SKM-1 treated with dmso at 0.1 percent for 144 hours (cell line): ENCODE measurements around the gene NXPH2.
"Not testable (repeated sequence)": the region's sequence is repeated elsewhere in the genome, so short reads cannot be mapped to it uniquely, and the experiment has no call there.

Experiments used
- DNase-seq: peaks from one replicate; lab custom pipeline; 2025; ENCODE audit not compliant: unreplicated experiment; lab: John Stamatoyannopoulos, UW

The NXPH2 gene

DNA sequence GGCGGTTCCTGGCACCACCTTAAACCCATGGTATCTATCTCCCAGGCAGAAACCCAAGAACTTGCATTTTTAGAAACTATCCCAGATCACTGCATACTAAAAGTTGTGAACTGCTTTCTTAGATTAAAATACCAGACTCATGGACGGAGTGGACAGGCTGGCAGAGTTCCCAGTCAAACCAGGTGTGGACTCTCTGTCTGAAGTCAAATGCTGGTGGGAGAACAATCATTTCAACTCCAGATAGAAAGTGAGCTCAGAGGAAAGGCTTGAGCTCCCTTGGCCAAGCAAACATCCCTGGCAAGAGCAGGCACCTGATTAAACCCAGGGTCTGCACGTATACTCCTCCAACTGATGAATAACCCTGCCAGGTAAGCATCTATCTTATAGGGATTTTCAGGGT lies 19.5 kb downstream of the NXPH2 start:
- no peak for DNase-seq

DNA sequence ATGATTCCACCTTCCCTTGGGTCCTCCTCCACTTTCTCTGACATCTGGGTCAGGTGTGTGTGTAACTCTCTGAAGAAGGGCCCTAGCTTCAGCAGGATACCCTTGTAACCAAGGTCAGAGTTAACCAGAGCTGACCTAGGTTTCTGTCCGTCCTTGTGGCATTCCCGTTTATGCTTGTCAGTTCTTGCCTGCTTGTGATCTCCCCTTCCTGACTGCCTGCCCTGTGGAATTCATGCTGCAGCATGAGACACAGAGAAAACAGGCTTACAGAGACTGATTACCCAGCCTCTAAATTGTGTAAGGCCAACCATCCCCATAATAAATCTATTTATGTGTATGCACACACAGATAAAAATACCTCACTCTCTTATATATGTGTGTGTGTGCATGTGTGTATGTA lies 22.8 kb downstream of the NXPH2 start:
- DNase-seq, result no peak

DNA sequence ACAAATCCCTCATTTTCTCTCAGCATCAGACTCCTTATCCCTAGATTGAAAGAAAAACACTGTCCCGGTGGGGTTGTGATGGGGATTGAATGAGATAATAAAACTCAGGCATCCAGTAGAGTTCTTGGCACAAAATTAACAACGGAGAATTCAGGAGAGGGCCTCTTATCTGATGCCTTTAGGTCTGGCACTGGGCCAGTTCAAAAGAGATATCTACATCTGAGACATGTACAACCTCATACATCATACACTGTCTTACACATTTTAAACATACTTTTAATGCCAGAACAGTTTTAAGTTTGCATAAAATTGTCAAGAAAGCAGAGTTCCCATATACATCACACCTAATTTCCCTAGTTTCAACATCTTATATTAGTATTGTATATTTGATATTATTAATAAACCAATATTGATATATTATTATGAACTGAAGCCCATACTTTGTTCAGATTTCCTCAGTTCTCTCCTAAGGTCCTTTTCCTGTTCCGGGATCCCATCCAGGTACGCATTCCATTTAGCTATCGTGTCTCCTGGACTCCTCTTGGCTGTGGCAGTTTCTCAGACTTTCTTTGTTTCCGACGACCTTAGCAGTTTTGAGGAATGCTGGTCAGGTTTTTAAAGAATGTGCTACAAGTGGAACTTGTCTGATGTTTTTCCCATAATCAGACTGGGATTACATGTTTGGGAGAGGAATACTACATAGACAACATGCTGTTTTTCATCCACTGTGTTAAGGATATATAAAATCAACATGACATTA lies 27.8 kb downstream of the NXPH2 start:
- no peak for DNase-seq

DNA sequence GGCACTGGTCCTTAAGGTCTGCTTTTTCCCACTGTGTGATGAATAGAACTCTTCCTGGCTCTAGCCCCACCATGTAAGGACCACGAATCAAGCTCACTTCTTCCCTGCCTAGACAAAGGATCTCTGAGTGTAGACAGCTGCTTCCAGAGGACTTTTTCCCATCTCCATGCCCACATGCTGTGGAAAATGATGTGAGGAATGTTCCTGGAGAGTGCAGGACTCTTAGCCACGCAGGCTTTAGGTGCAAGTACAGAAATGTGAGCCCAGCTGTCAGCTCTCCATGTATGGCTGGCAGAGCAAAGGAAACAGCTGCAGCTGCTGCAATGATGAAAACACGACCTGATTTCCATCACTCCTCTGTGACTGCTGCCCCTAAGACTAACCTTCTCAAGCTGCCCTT lies 35.5 kb downstream of the NXPH2 start:
- DNase-seq, result no peak

DNA sequence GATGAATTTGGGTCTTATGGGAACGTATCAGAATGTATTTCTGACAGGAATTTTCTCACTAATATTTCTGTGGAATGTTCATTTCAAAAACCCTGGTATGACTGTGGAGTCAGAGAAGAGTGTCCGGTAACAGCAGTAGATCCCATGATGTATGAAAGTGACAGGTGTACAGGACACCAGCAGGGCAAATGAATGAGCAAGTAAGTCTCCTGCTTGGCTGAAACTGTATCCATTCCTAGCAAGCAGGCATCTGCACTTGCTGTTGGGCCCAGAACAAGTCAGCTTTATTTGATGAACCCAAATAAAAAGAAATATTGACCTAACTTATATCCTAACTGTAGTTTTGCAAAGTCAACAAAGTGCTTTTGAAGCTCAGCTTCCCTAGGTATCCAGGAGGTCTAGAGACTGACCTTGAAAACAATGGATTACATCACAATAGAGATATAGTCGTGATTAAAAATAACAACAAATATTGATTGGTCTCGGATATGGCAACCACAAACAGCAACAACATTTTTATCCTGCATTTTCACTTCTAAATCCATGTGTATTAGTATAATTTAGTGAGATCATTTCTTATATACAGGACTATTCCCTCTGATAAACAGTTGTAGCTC lies 37.6 kb downstream of the NXPH2 start:
- DNase-seq, result no peak

DNA sequence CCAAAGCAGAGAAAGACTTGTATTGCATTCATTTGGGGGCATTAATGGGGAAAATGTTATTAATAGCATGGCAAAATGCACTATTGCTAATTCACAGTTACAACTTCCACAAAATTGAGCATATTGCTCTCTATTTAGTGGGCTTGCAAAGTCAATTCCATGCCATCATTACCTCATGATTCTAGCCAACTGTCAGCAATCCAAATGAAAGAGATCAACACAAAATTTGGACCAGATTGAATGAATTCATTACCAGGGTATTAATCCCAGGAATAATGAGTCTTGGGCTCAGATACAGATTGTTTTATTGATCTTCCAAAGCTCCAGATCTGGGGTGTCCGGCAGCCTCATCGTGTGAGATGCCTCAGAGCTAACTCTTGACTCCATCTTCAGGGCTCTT lies 38.3 kb downstream of the NXPH2 start:
- no peak for DNase-seq

DNA sequence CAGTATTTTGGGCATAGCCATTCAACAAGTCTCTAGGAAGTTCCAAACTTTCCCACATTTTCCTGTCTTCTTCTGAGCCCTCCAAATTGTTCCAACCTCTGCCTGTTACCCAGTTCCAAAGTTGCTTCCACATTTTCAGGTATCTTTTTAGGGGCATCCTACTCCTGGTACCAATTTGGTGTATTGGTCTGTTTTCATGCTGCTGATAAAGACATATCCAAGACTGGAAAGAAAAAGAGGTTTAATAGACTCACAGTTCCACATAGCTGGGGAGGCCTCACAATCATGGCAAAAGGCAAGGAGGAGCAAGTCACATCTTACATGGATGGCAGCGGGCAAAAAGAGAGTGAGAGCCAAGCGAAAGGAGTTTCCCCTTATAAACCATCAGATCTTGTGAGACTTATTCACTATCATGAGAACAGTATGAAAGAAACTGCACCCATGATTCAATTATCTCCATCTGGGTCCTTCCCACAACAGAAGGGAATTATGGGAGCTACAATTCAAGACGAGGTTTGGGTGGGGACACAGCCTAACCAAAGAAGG lies 43.1 kb downstream of the NXPH2 start:
- DNase-seq, result not testable (repeated sequence)

DNA sequence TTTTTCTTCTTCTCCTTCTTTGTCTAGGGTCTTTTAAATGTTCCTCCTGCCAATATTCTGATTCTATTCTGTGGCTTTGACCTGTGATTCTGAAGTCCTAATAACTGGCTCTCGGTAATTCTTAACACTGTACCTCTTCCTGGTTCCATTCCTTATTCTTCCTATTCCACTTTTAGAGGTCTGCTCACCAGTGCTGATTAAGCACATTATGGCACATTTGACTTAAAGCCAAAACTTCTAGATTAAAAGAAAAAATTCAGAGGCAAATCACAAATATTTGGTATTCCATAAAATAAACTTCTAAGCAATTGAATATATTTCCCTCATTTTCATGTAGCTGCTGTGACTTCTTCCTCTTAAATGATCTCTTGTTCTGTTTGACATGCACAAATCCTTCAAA lies 47.5 kb downstream of the NXPH2 start:
- DNase-seq, result no peak

DNA sequence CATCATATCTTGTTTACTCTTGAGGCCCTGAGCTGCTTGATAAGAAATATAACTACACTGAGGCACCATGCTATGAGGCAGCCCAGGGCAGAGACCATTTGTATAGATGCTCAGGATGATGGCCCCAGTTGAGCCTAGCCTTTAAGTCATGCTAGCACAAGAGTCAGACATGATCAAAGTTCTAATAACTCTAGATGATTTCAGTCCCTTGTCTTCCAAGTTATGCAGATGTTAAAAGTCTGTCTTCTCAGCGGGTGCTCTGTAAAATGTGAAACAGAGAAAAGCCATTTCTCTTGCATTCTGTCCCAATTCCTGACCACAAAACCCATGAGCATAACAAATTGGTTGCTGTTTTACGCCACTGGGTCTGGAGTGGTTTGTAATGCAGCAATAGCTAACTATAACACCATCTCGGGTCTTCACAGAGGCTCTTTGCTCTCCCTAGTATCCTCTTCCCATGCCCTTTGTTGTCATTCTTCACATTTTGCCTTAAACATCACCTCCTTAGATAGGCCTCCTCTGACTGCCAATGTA lies 49.6 kb downstream of the NXPH2 start:
- DNase-seq, result no peak

DNA sequence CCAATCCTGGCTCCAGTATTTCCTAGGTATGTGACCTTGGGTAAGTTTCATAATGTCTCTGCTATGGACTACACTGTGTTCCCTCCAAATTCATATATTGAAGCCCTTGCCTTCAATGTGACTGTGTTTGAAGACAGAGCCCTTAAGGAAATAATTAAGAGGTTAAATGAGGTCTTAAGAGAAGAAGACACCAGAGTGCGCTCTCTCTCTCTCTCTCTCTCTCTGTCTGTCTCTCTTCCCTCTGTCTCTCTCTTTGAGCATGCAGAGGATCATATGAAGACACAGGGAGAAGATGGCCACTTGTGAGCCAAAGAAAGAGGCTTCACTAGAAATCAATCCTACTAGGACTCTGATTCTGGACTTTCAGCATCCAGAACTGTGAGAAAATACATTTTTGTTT lies 52.2 kb downstream of the NXPH2 start:
- no peak for DNase-seq

DNA sequence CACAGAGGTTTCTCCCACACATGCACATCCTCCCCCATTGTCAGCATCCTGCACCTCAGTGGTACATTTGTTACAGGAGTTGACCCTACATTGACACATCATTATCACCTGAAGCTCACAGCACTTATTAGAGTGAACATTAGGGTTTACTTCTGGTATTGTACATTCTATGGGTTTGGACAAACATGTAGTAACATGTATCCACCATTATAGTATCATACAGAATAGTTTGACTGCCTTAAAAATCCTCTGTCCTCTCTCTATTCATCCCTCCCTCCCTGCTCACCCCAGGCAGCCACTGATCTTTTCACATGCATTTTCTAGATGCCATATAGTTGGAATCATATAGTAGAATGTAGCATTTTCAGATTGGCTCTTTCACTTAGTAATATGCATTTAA lies 53.5 kb downstream of the NXPH2 start:
- DNase-seq, result no peak

DNA sequence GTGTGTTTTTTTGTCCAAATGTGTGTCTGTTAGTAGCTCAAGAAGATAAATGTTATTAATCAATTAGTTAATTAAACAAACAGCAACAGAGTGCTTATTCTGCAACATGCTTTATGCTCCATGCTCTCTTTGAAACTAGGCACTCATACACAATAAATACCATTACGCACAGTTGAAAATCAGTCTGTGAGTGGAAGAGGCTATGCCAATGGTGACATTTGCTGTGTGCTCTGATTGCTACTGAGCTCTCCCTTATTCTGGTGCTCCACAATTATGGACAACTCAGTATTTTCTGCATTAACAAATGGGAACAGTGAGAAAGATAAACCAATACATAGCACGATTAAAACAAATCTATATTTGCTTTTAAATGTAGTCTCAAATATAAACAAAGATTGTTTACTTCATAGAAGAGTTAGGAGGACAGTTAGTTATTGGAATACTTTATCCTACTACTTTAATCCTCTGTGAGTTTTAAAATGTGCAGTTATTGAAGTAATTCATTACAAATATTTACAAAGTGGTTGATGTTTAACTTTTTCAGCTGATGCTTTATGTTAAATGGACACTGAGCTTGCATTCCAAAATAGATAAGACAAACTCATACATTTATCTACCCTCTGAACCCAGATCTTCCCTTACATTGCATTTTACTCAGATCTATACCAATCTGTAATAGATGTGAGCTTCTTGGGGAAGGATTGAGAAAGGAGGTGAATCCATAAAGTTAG lies 55.3 kb downstream of the NXPH2 start:
- no peak for DNase-seq

DNA sequence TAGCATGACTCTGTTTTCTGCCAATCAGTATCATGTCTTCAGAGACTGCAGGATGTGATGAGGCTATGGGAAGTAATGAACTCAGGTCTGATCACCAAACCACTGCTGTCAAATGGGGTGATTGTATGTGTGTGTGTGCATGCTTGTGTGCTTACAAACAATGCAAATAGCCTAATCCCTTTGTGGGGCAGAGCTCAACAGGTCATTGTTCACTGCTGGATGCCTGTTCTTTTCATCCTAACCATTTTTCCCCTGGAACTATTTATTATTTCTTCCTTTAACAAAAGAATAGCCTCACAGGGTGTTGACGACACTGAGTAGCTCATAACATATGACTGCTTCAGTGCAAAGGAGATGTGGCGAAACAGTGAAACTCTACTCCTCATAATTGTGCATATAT lies 55.9 kb downstream of the NXPH2 start:
- DNase-seq, result no peak

DNA sequence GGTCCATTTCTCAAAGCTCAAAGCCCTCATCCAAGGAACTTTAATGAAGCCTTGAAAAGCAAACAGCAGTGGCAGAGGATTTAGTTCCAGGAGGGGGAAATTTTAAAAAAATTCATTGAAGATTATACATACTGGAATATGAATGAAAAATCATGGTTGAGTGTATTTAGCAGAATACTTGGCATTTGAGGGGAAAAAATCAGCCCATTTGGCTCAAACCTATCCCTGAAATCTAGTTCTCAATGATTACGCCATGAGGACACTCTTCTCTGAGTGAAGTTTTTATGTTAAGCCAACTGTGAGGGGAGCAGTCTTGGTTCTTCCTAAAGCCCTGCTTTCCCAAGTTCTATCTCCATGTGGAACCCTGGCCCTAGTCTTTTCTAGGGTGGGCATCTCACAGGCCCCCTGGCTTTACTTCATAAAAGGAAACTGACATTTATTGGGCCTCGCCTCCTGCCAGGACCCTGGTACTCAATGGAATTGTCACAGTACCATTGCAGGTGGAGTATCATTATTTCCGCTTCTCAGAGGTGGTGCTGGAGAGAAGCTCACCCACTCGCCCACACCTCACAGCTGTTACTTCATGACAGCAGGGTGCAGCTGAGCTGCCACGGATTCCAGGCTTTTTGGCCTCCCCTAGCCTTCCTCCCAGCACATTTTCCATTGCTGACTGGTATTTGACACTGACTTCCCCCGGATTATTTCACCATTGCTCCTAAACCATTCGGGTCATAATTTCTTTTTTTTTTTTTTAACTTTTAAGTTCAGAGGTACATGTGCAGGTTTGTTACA lies 56.8 kb downstream of the NXPH2 start:
- no peak for DNase-seq

DNA sequence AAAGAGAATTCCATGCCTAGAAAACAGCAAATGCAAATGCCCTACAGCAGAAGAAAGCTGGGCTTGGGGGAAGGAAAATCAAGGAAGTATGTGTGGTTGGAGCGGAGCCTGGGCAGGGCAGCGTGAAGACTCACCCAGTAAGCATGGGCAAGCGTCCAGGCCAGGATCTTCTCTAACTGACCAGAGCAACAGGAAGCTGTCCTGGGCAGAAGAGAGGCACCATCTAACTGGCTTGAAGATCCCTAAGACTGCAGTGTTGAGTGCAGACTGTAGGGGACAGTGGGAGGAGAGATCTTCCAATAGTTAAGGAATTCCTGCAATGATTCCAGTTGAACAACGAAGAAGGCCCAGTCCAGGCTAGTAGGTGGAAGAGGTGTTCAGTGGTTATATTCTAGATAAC lies 57.9 kb downstream of the NXPH2 start:
- no peak for DNase-seq

DNA sequence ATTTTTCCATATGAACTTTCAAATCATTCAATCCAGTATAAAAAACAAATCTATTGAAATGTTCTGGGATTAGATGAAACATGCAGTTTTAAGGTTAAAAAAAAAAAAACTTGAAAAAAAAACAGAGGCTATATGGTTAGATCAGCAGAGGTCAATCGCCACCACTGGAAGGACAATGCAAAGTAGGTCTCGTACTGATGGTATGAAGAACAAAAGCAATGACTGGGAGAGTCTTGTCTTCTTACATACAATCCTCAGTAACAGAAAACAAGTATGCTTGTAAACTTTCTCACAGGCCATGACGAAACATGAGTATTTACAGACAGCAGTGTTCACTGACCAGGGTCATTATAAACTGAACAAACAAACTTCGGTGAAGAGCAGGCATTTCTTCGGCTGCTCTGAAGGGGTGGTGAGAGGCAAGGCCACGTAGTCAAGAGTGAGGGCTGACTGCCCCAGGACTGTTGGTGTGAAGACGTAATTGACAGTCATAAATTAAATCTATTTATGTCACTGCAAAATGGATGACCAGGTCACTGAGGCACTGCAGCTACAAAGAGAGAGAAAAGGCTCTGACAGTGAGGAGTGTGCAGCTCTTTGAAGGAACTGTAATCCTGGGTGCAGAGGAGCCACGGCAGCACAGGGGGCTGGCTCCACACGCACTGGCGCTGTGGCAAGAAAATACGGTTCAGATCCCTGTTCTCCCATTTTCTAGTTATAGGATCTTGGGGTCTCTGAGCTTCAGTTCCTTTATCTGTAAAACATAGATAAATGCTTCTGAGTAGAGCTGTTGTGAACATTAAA lies 60.0 kb downstream of the NXPH2 start:
- DNase-seq, result no peak

DNA sequence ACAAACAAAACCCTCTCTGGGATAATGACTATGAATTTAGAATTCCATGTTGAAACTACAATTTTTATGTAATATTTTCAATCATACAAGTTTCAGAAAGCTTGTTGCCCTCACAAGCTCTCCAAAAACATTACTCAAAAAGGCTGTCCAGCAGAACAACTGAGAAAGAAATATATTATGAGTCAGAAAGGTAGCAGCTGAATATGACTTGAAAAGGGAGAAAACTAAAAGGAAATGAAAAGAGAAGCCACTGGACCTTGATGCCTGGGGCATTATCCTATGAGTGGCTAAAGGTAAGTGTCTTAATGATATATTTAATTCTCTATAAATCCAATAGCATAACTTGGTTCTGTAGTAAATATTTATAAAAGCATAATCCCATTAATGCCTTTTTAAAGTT lies 61.8 kb downstream of the NXPH2 start:
- DNase-seq, result no peak

DNA sequence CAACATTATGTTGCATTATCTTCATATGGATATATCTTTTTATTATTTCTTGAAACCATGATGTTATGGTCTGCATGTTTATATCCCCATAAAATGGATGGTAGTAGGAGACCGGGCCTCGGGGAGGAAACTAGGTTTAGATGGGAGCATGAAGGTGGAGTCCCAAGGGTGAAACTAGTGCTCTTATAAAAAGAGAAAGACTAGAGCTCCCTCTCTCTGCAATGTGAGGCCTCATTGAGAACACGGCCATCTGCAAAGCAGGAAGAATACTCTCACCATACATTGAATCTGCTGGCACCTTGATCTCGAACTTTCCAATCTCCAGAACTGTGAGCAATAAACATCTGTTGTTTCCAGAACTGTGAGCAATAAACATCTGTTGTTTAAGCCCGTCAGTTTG lies 64.0 kb downstream of the NXPH2 start:
- DNase-seq, result no peak

DNA sequence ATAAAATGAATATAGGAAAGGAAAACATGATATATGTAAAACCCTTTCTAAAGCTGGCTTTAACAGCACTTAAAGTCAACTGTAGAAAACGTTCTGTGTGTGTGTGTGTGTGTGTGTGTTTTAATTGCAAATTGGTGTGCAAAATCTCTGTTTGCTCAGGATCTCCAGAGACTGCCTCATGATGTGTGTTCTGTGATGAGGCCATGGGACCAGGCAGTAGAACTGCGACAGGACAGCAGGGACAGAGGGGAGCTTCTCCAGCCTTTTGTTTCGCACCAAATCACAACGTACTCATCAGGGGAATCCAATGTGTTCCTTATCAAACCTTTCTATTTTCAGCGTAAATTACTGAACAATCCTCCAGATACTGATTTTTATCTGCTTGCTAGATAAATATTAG lies 66.7 kb downstream of the NXPH2 start:
- no peak for DNase-seq

DNA sequence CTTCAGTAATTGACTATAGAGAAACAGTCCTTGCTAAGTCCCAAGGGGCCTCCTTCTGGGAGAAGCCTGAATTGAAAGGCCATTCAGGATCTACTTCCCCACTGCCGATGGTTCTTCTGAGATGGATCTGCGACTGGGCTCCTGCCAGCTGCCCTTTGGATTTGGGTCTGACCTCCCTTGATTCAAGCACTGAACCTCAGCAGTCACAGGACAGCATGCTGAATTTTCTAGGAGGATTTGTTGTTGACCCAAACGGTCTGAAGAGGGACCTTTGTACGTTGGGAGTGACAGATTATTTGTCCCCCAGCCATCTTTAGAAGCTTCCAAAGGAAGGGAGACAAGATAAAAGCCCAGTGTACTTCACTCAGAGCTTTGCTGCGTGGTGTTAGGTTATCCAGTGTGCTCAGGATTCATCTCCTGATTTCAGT lies 67.1 kb downstream of the NXPH2 start:
- DNase-seq, result no peak
